Esophagus (tissue), 2 donors: ENCODE data around the gene TMEM240. TPM values are rescaled to one million over a fixed set of nuclear protein-coding genes. Genes with fewer than 3 reads are reported as not detected.
"Not testable (repeated sequence)": the region's sequence is repeated elsewhere in the genome, so short reads cannot be mapped to it uniquely, and the experiment has no call there.

ENCODE experiments used
- H3K27ac ChIP-seq, 2 donors: one replicate each; pipeline ENCODE4 v1.5.1; 2013; ENCODE audit warnings: low read depth in 2 of 2, mild to moderate bottlenecking in 2 of 2, inconsistent platforms in 1 of 2, low read length in 1 of 2, moderate library complexity in 1 of 2
- H3K27me3 ChIP-seq, 2 donors: one replicate each; pipeline ENCODE4 v1.6.1; 2013; ENCODE audit warnings: low read length in 2 of 2, control low read depth in 1 of 2, mild to moderate bottlenecking in 1 of 2; ENCODE audit not compliant: insufficient read depth in 2 of 2, control insufficient read depth in 1 of 2
- H3K36me3 ChIP-seq, 2 donors: one replicate each; pipeline ENCODE4 v1.6.1; 2013; ENCODE audit warnings: low read length in 1 of 2; ENCODE audit not compliant: control insufficient read depth in 2 of 2, insufficient read depth in 2 of 2
- H3K4me1 ChIP-seq, 2 donors: one replicate each; pipeline ENCODE4 v1.6.1; 2013; ENCODE audit warnings: low read length in 1 of 2; ENCODE audit not compliant: control insufficient read depth in 2 of 2, insufficient read depth in 2 of 2
- H3K4me3 ChIP-seq, 2 donors: one replicate each; pipeline ENCODE4 v1.5.1; 2013; ENCODE audit warnings: low read length in 2 of 2, mild to moderate bottlenecking in 2 of 2, low read depth in 1 of 2, moderate library complexity in 1 of 2
- H3K9me3 ChIP-seq, 2 donors: one replicate each; pipeline ENCODE4 v1.6.1; 2013; ENCODE audit warnings: mild to moderate bottlenecking in 2 of 2, low read depth in 1 of 2, low read length in 1 of 2, moderate library complexity in 1 of 2; ENCODE audit not compliant: control insufficient read depth in 2 of 2, insufficient read depth in 1 of 2
- WGBS, 2 donors: extraction: QIAGEN DNeasy Blood & Tissue Kit; methylation state at CpG; one replicate each; pipeline ENCODE4 v1.1.7; 2013; 5-methylcytosine and 5-hydroxymethylcytosine counted together
- polyA plus RNA-seq, 2 donors: library from polyadenylated mRNA; stranded (reverse); fragments of 200-250 nt; gene quantifications; one replicate each; pipeline ENCODE4 v1.2.3, GENCODE V29; 2013
- donor health status: healthy with polysubstance abuse.
- donor health status: Bipolar disorder and iron deficiency.

The TMEM240 gene
- polyA plus RNA-seq, 2 donors: 2.1 to 3.1 TPM

GRCh38 chr1:1558591-1558990 is 18.2 kb upstream of the TMEM240 start:
- H3K4me3 ChIP-seq: no peak overlapping the region
- H3K9me3 ChIP-seq: no peaks in the 10 kb centered on the region
- H3K27ac ChIP-seq: peak overlapping the region; percentile 55 to 79
- no peaks in the 10 kb centered on the region for H3K27me3 ChIP-seq
- H3K4me1 ChIP-seq: peaks cover 0 to 14% of the 10 kb centered on the region in 2 donors
- 68 to 74% methylated on average over 4 of the region's 4 CpGs for WGBS, 2 donors
- peaks cover 7 to 20% of the 10 kb centered on the region in 2 donors for H3K36me3 ChIP-seq

GRCh38 chr1:1557688-1558087 is 17.3 kb upstream of the TMEM240 start:
- H3K9me3 ChIP-seq, H3K27ac ChIP-seq: not testable (repeated sequence)
- WGBS, 2 donors: 93 to 98% methylated on average over 7 of the region's 7 CpGs

GRCh38 chr1:1556961-1557360 is 16.5 kb upstream of the TMEM240 start:
- H3K27ac ChIP-seq: peak overlapping the region; percentile 27 to 72
- H3K4me1 ChIP-seq: peaks cover 0 to 14% of the 10 kb centered on the region in 2 donors
- H3K27me3 ChIP-seq, H3K9me3 ChIP-seq, H3K4me3 ChIP-seq: not testable (repeated sequence)
- peaks cover 0 to 14% of the 10 kb centered on the region in 2 donors for H3K36me3 ChIP-seq
- 76 to 79% methylated on average over 11 of the region's 11 CpGs for WGBS, 2 donors

More at GRCh38 chr1:1557688-1558087, 17.3 kb upstream of the TMEM240 start:
- H3K4me1 ChIP-seq: peaks cover 0 to 14% of the 10 kb centered on the region in 2 donors
- H3K4me3 ChIP-seq, H3K27me3 ChIP-seq: not testable (repeated sequence)
- H3K36me3 ChIP-seq: peaks cover 5 to 18% of the 10 kb centered on the region in 2 donors

GRCh38 chr1:1556505-1556904 is 16.1 kb upstream of the TMEM240 start:
- Histone ChIP-seq H3K4me1 (peaks cover 0 to 14% of the 10 kb centered on the region in 2 donors), H3K9me3 (no peaks in the 10 kb centered on the region), H3K36me3 (peaks cover 0 to 10% of the 10 kb centered on the region in 2 donors), H3K27ac (peak overlapping the region; percentile 27 to 72), H3K4me3 (no peak overlapping the region), H3K27me3 (no peaks in the 10 kb centered on the region)
- WGBS, 2 donors: 86 to 89% methylated on average over 6 of the region's 6 CpGs

- 66 to 73% methylated on average over 31 of the region's 31 CpGs for WGBS, 2 donors
- no peaks in the 10 kb centered on the region for H3K27me3 ChIP-seq
- H3K36me3 ChIP-seq: peaks cover 0 to 7% of the 10 kb centered on the region in 2 donors
- H3K9me3 ChIP-seq: no peaks in the 10 kb centered on the region
- H3K27ac ChIP-seq: peak overlapping the region; percentile 14 to 81
- no peak overlapping the region for H3K4me3 ChIP-seq
- peaks cover 0 to 14% of the 10 kb centered on the region in 2 donors for H3K4me1 ChIP-seq
Measured at GRCh38 chr1:1554926-1555915, 14.8 kb upstream of the TMEM240 start.

GRCh38 chr1:1554550-1554925 is 14.1 kb upstream of the TMEM240 start:
- H3K4me1 ChIP-seq: peaks cover 0 to 14% of the 10 kb centered on the region in 2 donors
- no peaks in the 10 kb centered on the region for H3K9me3 ChIP-seq
- H3K27me3 ChIP-seq: no peaks in the 10 kb centered on the region
- H3K36me3 ChIP-seq: peaks cover 0 to 7% of the 10 kb centered on the region in 2 donors
- WGBS, 2 donors: 64 to 65% methylated on average over 13 of the region's 13 CpGs
- H3K4me3 ChIP-seq: no peak overlapping the region
- H3K27ac ChIP-seq: peak overlapping the region; percentile 14 to 81

GRCh38 chr1:1553821-1554494 is 13.5 kb upstream of the TMEM240 start:
- peaks cover 0 to 14% of the 10 kb centered on the region in 2 donors for H3K4me1 ChIP-seq

GRCh38 chr1:1552263-1552639 is 11.8 kb upstream of the TMEM240 start:
- Histone ChIP-seq H3K27ac (no peak overlapping the region), H3K27me3 (no peaks in the 10 kb centered on the region), H3K4me1 (peaks cover 0 to 14% of the 10 kb centered on the region in 2 donors), H3K36me3 (peaks cover 0 to 11% of the 10 kb centered on the region in 2 donors), H3K9me3 (no peaks in the 10 kb centered on the region), H3K4me3 (no peak overlapping the region)
- 74 to 85% methylated on average over 10 of the region's 10 CpGs for WGBS, 2 donors

More at GRCh38 chr1:1553821-1554494, 13.5 kb upstream of the TMEM240 start:
- peaks cover 0 to 7% of the 10 kb centered on the region in 2 donors for H3K36me3 ChIP-seq
- WGBS, 2 donors: 87 to 89% methylated on average over 35 of the region's 35 CpGs
- no peaks in the 10 kb centered on the region for H3K27me3 ChIP-seq
- H3K27ac ChIP-seq: peak overlapping the region in 1 of 2 donors; percentile 81
- no peaks in the 10 kb centered on the region for H3K9me3 ChIP-seq
- H3K4me3 ChIP-seq: no peak overlapping the region

- Histone ChIP-seq H3K9me3 (no peaks in the 10 kb centered on the region), H3K4me3 (no peak overlapping the region), H3K27me3 (no peaks in the 10 kb centered on the region), H3K27ac (no peak overlapping the region), H3K4me1 (peaks cover 0 to 14% of the 10 kb centered on the region in 2 donors), H3K36me3 (peaks cover 0 to 11% of the 10 kb centered on the region in 2 donors)
- 82 to 88% methylated on average over 33 of the region's 33 CpGs for WGBS, 2 donors
Measured at GRCh38 chr1:1551524-1552262, 11.3 kb upstream of the TMEM240 start.
